GM12878 (cell line): ENCODE data around the gene METRN. TPM values are rescaled to one million over a fixed set of nuclear protein-coding genes. Genes with fewer than 3 reads are reported as not detected.

Experiments
- ATAC-seq: fragments of 200-7000 bp; cut with Tn5 transposase; 3 replicates; pipeline ENCODE4 v1.9.1; 2020; ENCODE audit warnings: mild to moderate bottlenecking, moderate library complexity
- BruUV-seq: library from RNA; stranded (reverse); fragments of 400-500 nt; replicated peaks from 2 replicates; lab custom pipeline; 2021; lab: Mats Ljungman, UMichigan
- CTCF ChIA-PET: fragments of 300-600 bp; sonication (Branson Sonifier 250); formaldehyde crosslinking; extraction: SDS; loops from one replicate; lab custom pipeline; 2021; ENCODE audit warnings: inconsistent platforms; lab: Yijun Ruan, JAX
- POLR2A ChIA-PET: fragments of 350-600 bp; formaldehyde crosslinking; extraction: SDS; loops from one replicate; lab custom pipeline; 2021; ENCODE audit warnings: inconsistent platforms; lab: Charles Lee
- RAD21 ChIA-PET: fragments of 300-600 bp; sonication (Branson Sonifier 250); formaldehyde crosslinking; loops from one replicate; lab custom pipeline; 2023; ENCODE audit warnings: antibody characterized with exemption; ENCODE audit not compliant: unreplicated experiment; lab: Charles Lee
- SMC1A ChIA-PET: fragments of 300-600 bp; sonication (Branson Sonifier 250); formaldehyde crosslinking; loops from one replicate; lab custom pipeline; 2023; ENCODE audit not compliant: unreplicated experiment, uncharacterized antibody; lab: Charles Lee
- DNase-seq: peaks from one replicate; pipeline ENCODE4 v3.0.0-alpha.2; 2011; ENCODE audit warnings: low read depth, low spot score
- FAIRE-seq: peaks from 3 replicates; lab custom pipeline; 2011; peaks lifted over from hg19 to GRCh38; lab: Jason Lieb, UNC
- H2AFZ ChIP-seq: 2 replicates; pipeline ENCODE4 v1.6.0; 2011; ENCODE audit warnings: low read depth, low read length, control low read depth; ENCODE audit not compliant: control insufficient read depth
- H3K27ac ChIP-seq: 2 replicates; pipeline ENCODE4 v1.5.1; 2011; ENCODE audit warnings: control low read depth; ENCODE audit not compliant: control insufficient read depth, insufficient read depth
- H3K27me3 ChIP-seq, 2 experiments: replicated peaks in 1 of 2; 2 replicates each; pipeline versions ENCODE4 v1.6.0 to v1.6.1; 2011; ENCODE audit warnings: low read length in 1 of 2; ENCODE audit not compliant: control insufficient read depth in 2 of 2, insufficient read depth in 2 of 2
- H3K36me3 ChIP-seq, 2 experiments: 2 replicates each; pipeline ENCODE4 v1.5.1; 2011; ENCODE audit warnings: low read length in 1 of 2; ENCODE audit not compliant: control insufficient read depth in 2 of 2, insufficient read depth in 2 of 2
- H3K4me1 ChIP-seq: 2 replicates; pipeline ENCODE4 v1.6.1; 2011; ENCODE audit warnings: mild to moderate bottlenecking, low read length, moderate library complexity, mixed read lengths; ENCODE audit not compliant: control insufficient read depth, insufficient read depth
- H3K4me2 ChIP-seq: 2 replicates; pipeline ENCODE4 v1.6.0; 2011; ENCODE audit warnings: control low read depth; ENCODE audit not compliant: control insufficient read depth, insufficient read depth
- H3K4me3 ChIP-seq: fragments of 200-600 bp; sonication (generic); 2 replicates; pipeline ENCODE4 v1.5.1; 2016
- H3K79me2 ChIP-seq: 2 replicates; pipeline ENCODE4 v1.6.0; 2011; ENCODE audit warnings: low read length; ENCODE audit not compliant: control insufficient read depth, insufficient read depth
- H3K9ac ChIP-seq: 2 replicates; pipeline ENCODE4 v1.8.0; 2011; ENCODE audit warnings: low read length, control low read depth, mixed read lengths; ENCODE audit not compliant: control insufficient read depth, insufficient read depth
- H3K9me3 ChIP-seq: replicated peaks from 3 replicates; pipeline ENCODE4 v1.5.1; 2011; ENCODE audit warnings: mild to moderate bottlenecking, low read length; ENCODE audit not compliant: control insufficient read depth, insufficient read depth
- H4K20me1 ChIP-seq: 2 replicates; pipeline ENCODE4 v1.6.0; 2011; ENCODE audit not compliant: control insufficient read depth, insufficient read depth
- BACH1 ChIP-seq: fragments of 450-650 bp; IDR thresholded peaks from 2 replicates; pipeline ENCODE4 v1.6.1; 2017; ENCODE audit warnings: mild to moderate bottlenecking, borderline replicate concordance
- CBX5 ChIP-seq: sonication (generic); IDR thresholded peaks from 2 replicates; pipeline ENCODE4 v1.6.1; 2016; ENCODE audit warnings: low read depth, moderate library complexity, mild to moderate bottlenecking, inconsistent platforms
- CHD2 ChIP-seq: IDR thresholded peaks from 2 replicates; pipeline ENCODE4 v1.6.1; 2011; ENCODE audit warnings: low read depth, low read length, improper control_type of control experiment, borderline replicate concordance
- EGR1 ChIP-seq, 2 experiments: IDR thresholded peaks; 1 replicate in 1 of 2; 2 replicates in 1 of 2; pipeline ENCODE4 v1.6.1; 2011 to 2012; ENCODE audit warnings: low read depth in 2 of 2, low read length in 2 of 2, borderline replicate concordance in 1 of 2, mild to moderate bottlenecking in 1 of 2, moderate library complexity in 1 of 2
- GATAD2B ChIP-seq: fragments of 450-650 bp; conservative IDR thresholded peaks from 2 replicates; pipeline ENCODE4 v1.6.1; 2017; ENCODE audit warnings: low read depth, mild to moderate bottlenecking, moderate library complexity
- HCFC1 ChIP-seq: fragments of 150-350 bp; IDR thresholded peaks from 2 replicates; pipeline ENCODE4 v1.6.1; 2014; ENCODE audit warnings: low read length
- POLR2A ChIP-seq: IDR thresholded peaks from 2 replicates; pipeline ENCODE4 v1.6.1; 2011; ENCODE audit warnings: low read depth, mild to moderate bottlenecking, low read length
- POLR2AphosphoS2 ChIP-seq: IDR thresholded peaks from 2 replicates; pipeline ENCODE4 v1.6.1; 2011; ENCODE audit warnings: low read depth, mild to moderate bottlenecking, low read length, improper control_type of control experiment, moderate library complexity
- WGBS: methylation state at CpG from one replicate; pipeline ENCODE4 v1.1.6; 2016; ENCODE audit warnings: low lambda C conversion rate; ENCODE audit not compliant: insufficient replicate concordance, insufficient coverage; ENCODE audit errors: missing lambda C conversion rate; 5-methylcytosine and 5-hydroxymethylcytosine counted together
- in situ Hi-C: fragments of 300-500 bp; cut with MboI; formaldehyde crosslinking; loops from 9 replicates; pipeline ENCODE4 v1.14.3; 2018; ENCODE audit warnings: mixed read lengths
- intact Hi-C: fragments of 100-400 bp; cut with micrococcal nuclease; formaldehyde crosslinking; loops from one replicate; pipeline ENCODE4 v1.14.2; 2022; ENCODE audit not compliant: unreplicated experiment
- polyA plus RNA-seq, 11 experiments: library from polyadenylated mRNA; depleted of rRNA in 4 of 11; unstranded in 6 of 11; stranded (reverse) in 5 of 11; fragments of >200 nt; fragmentation: Nextera tagmentation in 4 of 11; fragmentation: Illumina TruSeq in 1 of 11; extraction: Ambion mirVana in 4 of 11; extraction: Trizol in 1 of 11; gene quantifications; 1 replicate in 1 of 11; 2 replicates in 10 of 11; pipeline versions ENCODE4 v1.2.1 to v1.2.3, GENCODE V29; 2011 to 2016; ENCODE audit warnings: inconsistent platforms in 2 of 11, missing spikeins in 2 of 11, low read depth in 1 of 11
- total RNA-seq, 4 experiments: library from RNA; depleted of rRNA in 3 of 4; stranded (reverse); fragments of >200 nt in 3 of 4; fragmentation: Illumina TruSeq in 1 of 4; extraction: Trizol in 1 of 4; gene quantifications; 2 replicates each; pipeline versions ENCODE4 v1.2.1 to v1.2.3, GENCODE V29; 2013 to 2021

METRN gene
- total and polyA plus RNA-seq, 10 of the 15 experiments (the other 5 are each of a cell fraction or from before 2014, with no cell fraction given): 0.11 to 12.8 (median 1.1) TPM; not detected in 1

GRCh38 chr16:682493-683395 lies 32.2 kb upstream of the METRN start:
- H3K79me2 ChIP-seq: peaks cover 24% of the 10 kb centered on the region
- RAD21 ChIA-PET: no interaction called here
- POLR2A ChIA-PET: no interaction called here
- CTCF ChIA-PET: no interaction called here
- 90% methylated on average over 35 of the region's 36 CpGs for WGBS
- FAIRE-seq (no peak), DNase-seq (no peak), ATAC-seq (no peak)
- no peak overlapping the region for H3K9ac ChIP-seq
- SMC1A ChIA-PET: no interaction called here
- peak overlapping the region; percentile 67 for H3K4me3 ChIP-seq
- intact Hi-C loops (loop anchor here (5.0 kb wide), 1 partner anchor 45 kb away; the partner anchor contains the start of gene METTL26), in situ Hi-C loops (no loop called here)
- peaks cover 6% of the 10 kb centered on the region; the same call in 1 of the 2 replicates for H4K20me1 ChIP-seq
- H3K9me3 ChIP-seq: no peaks in the 10 kb centered on the region
- H3K4me1 ChIP-seq: peaks cover 15% of the 10 kb centered on the region
- H3K27me3 ChIP-seq: no peaks in the 10 kb centered on the region
- peak overlapping the region; percentile 90 for H3K4me2 ChIP-seq
- H3K27ac ChIP-seq: no peak overlapping the region
- no peak for TF ChIP-seq HCFC1
- no peak for TF ChIP-seq CBX5
- peaks cover 6 to 14% of the 10 kb centered on the region in 2 experiments; a peak in 2 of 4 replicates for H3K36me3 ChIP-seq
- TSS peak; percentile 79 for BruUV-seq
- no peak overlapping the region for H2AFZ ChIP-seq

DNA sequence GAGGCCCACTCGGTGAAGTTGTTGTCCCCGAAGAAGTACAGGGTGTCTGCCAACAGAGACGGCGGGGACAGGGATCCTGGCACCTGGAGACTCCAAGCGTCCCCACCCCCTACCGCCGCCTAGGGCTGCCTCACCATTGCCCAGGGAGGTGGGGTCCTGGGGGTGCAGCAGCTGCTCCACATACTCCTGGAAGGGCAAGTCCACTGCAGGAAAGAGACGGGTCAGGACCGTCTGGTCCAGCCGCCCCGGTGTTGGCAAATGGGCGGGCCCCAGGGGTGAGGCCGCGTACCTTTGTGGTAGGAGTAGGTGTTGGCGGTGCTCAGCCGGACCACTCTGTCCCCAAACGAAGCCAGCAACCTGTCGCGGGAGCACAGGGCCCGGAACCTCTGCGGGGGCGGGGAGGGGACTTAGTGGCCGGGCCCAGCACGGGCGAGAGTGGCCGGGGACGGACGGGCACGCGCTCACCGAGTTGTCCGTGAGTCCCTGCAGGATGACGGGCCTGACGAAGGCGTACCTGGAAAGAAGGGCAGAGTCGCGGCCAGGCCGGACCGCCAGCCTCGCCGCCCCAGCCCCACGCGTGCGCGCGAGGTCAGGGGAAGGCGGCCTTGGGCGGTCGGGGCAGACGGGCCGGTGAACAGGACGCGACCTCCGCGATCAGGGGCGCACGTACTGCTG lies 31.4 kb upstream of the METRN start:
- Histone ChIP-seq H3K79me2 (peaks cover 24% of the 10 kb centered on the region), H3K4me1 (peaks cover 15% of the 10 kb centered on the region), H4K20me1 (peaks cover 6% of the 10 kb centered on the region; the same call in 1 of the 2 replicates), H3K4me3 (peak overlapping the region; percentile 67), H3K27me3 (no peaks in the 10 kb centered on the region), H3K27ac (peak overlapping the region; percentile 44; the same call in 1 of the 2 replicates), H3K36me3 (peaks cover 6 to 14% of the 10 kb centered on the region in 2 experiments; a peak in 2 of 4 replicates), H3K9ac (peak overlapping the region; percentile 61), H3K9me3 (no peaks in the 10 kb centered on the region), H3K4me2 (peak overlapping the region; percentile 90), H2AFZ (0 out of 2 replicates have a peak overlapping the region, but pooled peaks have one; percentile 11)
- DNase-seq: no peak
- in situ Hi-C loops: no loop called here
- TF ChIP-seq CHD2 (no peak), EGR1 (IDR thresholded peaks at IDR 0.05; ENCODE audit: borderline replicate concordance in 1 of 2, low read depth in 2 of 2, low read length in 2 of 2) (0 out of 3 replicates have a peak, but pooled peaks of 1 of the 2 experiments have one; percentile 35), POLR2AphosphoS2 (peak; percentile 85; the same call in 1 of the 2 replicates), POLR2A (no peak), BACH1 (peak; percentile 87; the same call in 1 of the 2 replicates), GATAD2B (no peak)
- 24% methylated on average over 41 of the region's 57 CpGs for WGBS
- intact Hi-C loops: loop anchor here (2.0 to 5.0 kb wide), 3 partner anchors 37 to 157 kb away; partner anchors contain the start of genes ANTKMT, CAPN15 and METTL26
- FAIRE-seq: no peak
- CTCF ChIA-PET: interaction anchor here (0.8 kb wide), 1 partner anchor 35 kb away, joined by 3 read pairs; no protein-coding TSS in a partner anchor
- RAD21 ChIA-PET: no interaction called here
- SMC1A ChIA-PET: no interaction called here
- no TSS peak for BruUV-seq
- ATAC-seq: no peak
- POLR2A ChIA-PET: interaction anchor here (1.0 kb wide), 1 partner anchor 12 kb away, joined by 3 read pairs; no protein-coding TSS in a partner anchor
